K562 (cell line): Measurements from ENCODE around the gene TUT1. TPM values are rescaled to one million over a fixed set of nuclear protein-coding genes. Genes with fewer than 3 reads are reported as not detected.

Experiments used
- CGGBP1 ChIP-seq: fragments of 250-450 bp; sonication (Bioruptor Pico); IDR thresholded peaks from 2 replicates; pipeline ENCODE4 v1.9.0; 2021; ENCODE audit warnings: mild to moderate bottlenecking
- FIP1L1 ChIP-seq: fragments of 200-400 bp; formaldehyde crosslinking; IDR thresholded peaks from 2 replicates; pipeline ENCODE4 v1.6.1; 2018; ENCODE audit warnings: mild to moderate bottlenecking, low read depth, low read length; ENCODE audit not compliant: poor library complexity, severe bottlenecking
- FOXJ3 ChIP-seq: sonication (generic); formaldehyde crosslinking; IDR thresholded peaks from 2 replicates; pipeline ENCODE4 v1.4.0; 2020; ENCODE audit warnings: mild to moderate bottlenecking, missing genetic modification reagents
- MYNN ChIP-seq, 2 experiments: sonication (generic); formaldehyde crosslinking in 1 of 2; IDR thresholded peaks; 2 replicates each; pipeline versions ENCODE4 v1.5.0 to v1.6.1; 2016 to 2020; ENCODE audit warnings: antibody characterized with exemption in 1 of 2, missing genetic modification reagents in 1 of 2
- NFATC3 ChIP-seq: fragments of 450-650 bp; IDR thresholded peaks from 2 replicates; pipeline ENCODE4 v1.6.1; 2017; ENCODE audit warnings: mild to moderate bottlenecking
- RUNX1 ChIP-seq: sonication (generic); IDR thresholded peaks from 2 replicates; pipeline ENCODE4 v1.6.1; 2016; ENCODE audit warnings: antibody characterized with exemption, low read depth
- SETDB1 ChIP-seq: IDR thresholded peaks from one replicate; pipeline ENCODE4 v1.6.1; 2012; ENCODE audit warnings: low read length, control low read depth, inconsistent platforms
- TBP ChIP-seq: optimal IDR thresholded peaks from 2 replicates; pipeline ENCODE3; 2011; ENCODE audit warnings: low read depth, low read length, improper control_type of control experiment
- ZBTB40 ChIP-seq, 2 experiments: fragments of 450-650 bp in 1 of 2; sonication (generic) in 1 of 2; formaldehyde crosslinking in 1 of 2; IDR thresholded peaks; 2 replicates each; pipeline versions ENCODE4 v1.7.1 to v1.9.0; 2016 to 2022; ENCODE audit warnings: inconsistent platforms in 1 of 2, mild to moderate bottlenecking in 1 of 2, missing genetic modification reagents in 1 of 2
- ZNF583 ChIP-seq: fragments of 250-450 bp; sonication (Bioruptor Pico); IDR thresholded peaks from 2 replicates; pipeline ENCODE4 v1.4.0; 2020
- polyA plus RNA-seq, 8 experiments: library from polyadenylated mRNA; depleted of rRNA in 4 of 8; stranded (reverse) in 5 of 8; unstranded in 3 of 8; fragments of >200 nt; fragmentation: Nextera tagmentation in 2 of 8; fragmentation: Illumina TruSeq in 1 of 8; extraction: Ambion mirVana in 2 of 8; extraction: Trizol in 1 of 8; gene quantifications; 2 replicates each; pipeline versions ENCODE4 v1.2.1 to v1.2.3, GENCODE V29; 2011 to 2014; ENCODE audit warnings: inconsistent platforms in 1 of 8, missing spikeins in 1 of 8
- total RNA-seq, 7 experiments: library from RNA; depleted of rRNA in 6 of 7; stranded (reverse); fragments of >200 nt in 6 of 7; fragmentation: Illumina TruSeq in 2 of 7; extraction: Trizol in 2 of 7; gene quantifications; 2 replicates each; pipeline versions ENCODE4 v1.2.1 to v1.2.3, GENCODE V29; 2011 to 2021; ENCODE audit warnings: low replicate concordance in 1 of 7
- TF ChIP-seq, protein P1 (sequence below): fragments of 250-450 bp; sonication (Bioruptor Pico); IDR thresholded peaks from 2 replicates; pipeline ENCODE4 v1.4.0; 2020

Gene TUT1
- total and polyA plus RNA-seq, 9 of the 15 experiments (the other 6 are each of a cell fraction or from before 2014, with no cell fraction given) = 0.66 to 44.3 (median 15.7) TPM

- TF ChIP-seq, protein P1, sequence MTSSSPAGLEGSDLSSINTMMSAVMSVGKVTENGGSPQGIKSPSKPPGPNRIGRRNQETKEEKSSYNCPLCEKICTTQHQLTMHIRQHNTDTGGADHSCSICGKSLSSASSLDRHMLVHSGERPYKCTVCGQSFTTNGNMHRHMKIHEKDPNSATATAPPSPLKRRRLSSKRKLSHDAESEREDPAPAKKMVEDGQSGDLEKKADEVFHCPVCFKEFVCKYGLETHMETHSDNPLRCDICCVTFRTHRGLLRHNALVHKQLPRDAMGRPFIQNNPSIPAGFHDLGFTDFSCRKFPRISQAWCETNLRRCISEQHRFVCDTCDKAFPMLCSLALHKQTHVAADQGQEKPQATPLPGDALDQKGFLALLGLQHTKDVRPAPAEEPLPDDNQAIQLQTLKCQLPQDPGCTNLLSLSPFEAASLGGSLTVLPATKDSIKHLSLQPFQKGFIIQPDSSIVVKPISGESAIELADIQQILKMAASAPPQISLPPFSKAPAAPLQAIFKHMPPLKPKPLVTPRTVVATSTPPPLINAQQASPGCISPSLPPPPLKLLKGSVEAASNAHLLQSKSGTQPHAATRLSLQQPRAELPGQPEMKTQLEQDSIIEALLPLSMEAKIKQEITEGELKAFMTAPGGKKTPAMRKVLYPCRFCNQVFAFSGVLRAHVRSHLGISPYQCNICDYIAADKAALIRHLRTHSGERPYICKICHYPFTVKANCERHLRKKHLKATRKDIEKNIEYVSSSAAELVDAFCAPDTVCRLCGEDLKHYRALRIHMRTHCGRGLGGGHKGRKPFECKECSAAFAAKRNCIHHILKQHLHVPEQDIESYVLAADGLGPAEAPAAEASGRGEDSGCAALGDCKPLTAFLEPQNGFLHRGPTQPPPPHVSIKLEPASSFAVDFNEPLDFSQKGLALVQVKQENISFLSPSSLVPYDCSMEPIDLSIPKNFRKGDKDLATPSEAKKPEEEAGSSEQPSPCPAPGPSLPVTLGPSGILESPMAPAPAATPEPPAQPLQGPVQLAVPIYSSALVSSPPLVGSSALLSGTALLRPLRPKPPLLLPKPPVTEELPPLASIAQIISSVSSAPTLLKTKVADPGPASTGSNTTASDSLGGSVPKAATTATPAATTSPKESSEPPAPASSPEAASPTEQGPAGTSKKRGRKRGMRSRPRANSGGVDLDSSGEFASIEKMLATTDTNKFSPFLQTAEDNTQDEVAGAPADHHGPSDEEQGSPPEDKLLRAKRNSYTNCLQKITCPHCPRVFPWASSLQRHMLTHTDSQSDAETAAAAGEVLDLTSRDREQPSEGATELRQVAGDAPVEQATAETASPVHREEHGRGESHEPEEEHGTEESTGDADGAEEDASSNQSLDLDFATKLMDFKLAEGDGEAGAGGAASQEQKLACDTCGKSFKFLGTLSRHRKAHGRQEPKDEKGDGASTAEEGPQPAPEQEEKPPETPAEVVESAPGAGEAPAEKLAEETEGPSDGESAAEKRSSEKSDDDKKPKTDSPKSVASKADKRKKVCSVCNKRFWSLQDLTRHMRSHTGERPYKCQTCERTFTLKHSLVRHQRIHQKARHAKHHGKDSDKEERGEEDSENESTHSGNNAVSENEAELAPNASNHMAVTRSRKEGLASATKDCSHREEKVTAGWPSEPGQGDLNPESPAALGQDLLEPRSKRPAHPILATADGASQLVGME = 0 out of 2 replicates have a peak, but pooled peaks have one; percentile 19
- TF ChIP-seq ZNF583 (CRISPR knock-in tag) = no peak
- no peak for TF ChIP-seq FIP1L1
- TF ChIP-seq RUNX1 = no peak
- no peak for TF ChIP-seq CGGBP1 (CRISPR knock-in tag)
- TF ChIP-seq ZBTB40 (IDR thresholded peaks at IDR 0.05) = no peak
- TF ChIP-seq ZBTB40 (CRISPR knock-in tag; IDR thresholded peaks at IDR 0.05) = no peak
- TF ChIP-seq FOXJ3 (CRISPR knock-in tag) = no peak
- TF ChIP-seq SETDB1 = no peak
- TF ChIP-seq NFATC3 = no peak
- TF ChIP-seq MYNN (IDR thresholded peaks at IDR 0.05) = no peak
- TF ChIP-seq MYNN (CRISPR knock-in tag; IDR thresholded peaks at IDR 0.05) = no peak
- TF ChIP-seq TBP = peak; percentile 31
Measured at GRCh38 chr11:62602141-62603071, 11.1 kb upstream of the TUT1 start (continued).
